ENCODE measurements around the gene SLC35E1. TPM values are rescaled to one million over a fixed set of nuclear protein-coding genes. Genes with fewer than 3 reads are reported as not detected.

SLC35E1 gene
- polyA plus RNA-seq, 1 donor (not counting 4 experiments of a cell fraction or from before 2014, with no cell fraction given): 30.3 TPM

DNA sequence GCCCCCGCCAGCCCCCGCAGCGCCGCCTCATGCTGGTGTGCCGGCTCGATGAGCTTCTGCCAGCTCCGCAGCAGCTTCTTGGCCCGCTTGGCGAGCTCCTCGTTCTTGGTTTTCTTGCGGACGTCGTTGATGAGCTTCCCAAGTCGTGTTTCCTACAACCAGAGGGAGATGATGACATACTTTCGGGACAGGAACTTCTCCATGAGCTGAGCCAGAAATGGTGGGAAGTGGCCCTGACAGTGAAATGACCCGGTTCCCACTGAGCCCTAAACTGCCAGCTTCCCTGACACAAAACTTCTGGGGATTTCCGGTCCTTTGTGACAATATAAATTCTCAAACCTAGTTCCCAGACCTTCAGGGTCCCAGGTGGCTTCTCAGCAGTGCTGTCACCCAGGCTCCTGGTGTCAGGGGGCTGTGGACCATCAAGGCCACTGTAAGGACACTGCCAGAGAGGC lies 5.3 kb upstream of the SLC35E1 start:
- peaks cover 10% of the 10 kb centered on the region for H4K20me1 ChIP-seq (ENCODE audit: control insufficient read depth, extremely low read depth, insufficient read depth, low read length)

DNA sequence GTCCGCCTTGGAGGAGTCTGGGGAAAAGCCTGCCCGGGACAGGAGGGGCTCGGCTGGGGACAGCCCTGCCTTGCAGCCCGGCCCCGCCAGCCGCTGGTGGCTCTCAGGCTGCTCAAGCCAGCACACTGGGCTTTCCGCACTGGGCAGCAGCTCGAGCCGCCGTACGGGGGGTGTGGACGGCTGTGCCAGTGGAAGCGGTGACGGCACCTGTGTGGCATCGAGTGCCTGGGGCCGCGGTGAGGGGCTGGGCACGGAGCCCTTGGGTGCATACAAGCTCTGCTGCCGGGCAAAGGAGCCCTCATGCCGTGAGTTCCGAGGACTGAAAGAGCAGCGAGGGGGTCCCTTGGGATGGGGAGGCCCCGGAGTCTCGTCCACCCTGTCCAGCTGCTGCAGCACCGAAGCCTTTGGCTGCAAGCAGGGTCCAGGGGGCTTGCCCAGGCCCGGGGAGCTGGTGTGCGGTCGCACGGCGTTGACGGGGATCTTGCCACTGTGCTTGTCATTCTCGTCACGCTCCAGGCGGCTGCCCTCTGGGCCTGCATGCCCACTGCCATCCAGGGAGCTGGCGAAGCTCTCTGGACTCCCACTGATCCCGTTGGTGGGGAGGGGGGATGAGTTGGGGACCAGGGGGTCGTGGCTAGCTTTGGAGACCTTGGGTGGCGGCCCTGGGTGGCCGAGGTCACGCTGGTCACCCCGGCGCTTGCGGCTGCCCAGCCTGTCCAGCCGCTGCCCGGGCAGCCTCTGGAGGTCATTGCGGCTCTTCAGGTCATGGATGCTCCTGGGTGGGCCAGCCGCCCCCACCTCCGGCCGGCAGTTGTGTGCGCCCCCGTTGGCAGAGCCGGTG lies 4.7 kb upstream of the SLC35E1 start:
- peaks cover 10% of the 10 kb centered on the region for H4K20me1 ChIP-seq (ENCODE audit: control insufficient read depth, extremely low read depth, insufficient read depth, low read length)
- peaks cover 92% of the 10 kb centered on the region for H3K79me2 ChIP-seq (ENCODE audit: control insufficient read depth, insufficient read depth, low read length)
- FAIRE-seq (no peak), DNase-seq (ENCODE audit: low read depth, low spot score) (no peak)
- no peak overlapping the region for H3K4me2 ChIP-seq (ENCODE audit: control insufficient read depth, extremely low read depth, insufficient read depth, low read depth, low read length)
- H3K9me1 ChIP-seq (ENCODE audit: control insufficient read depth, extremely low read depth, insufficient read depth, low read length): peaks cover 3% of the 10 kb centered on the region
- no peak overlapping the region for H3K4me3 ChIP-seq (ENCODE audit: control insufficient read depth in 2 of 3, extremely low read depth in 1 of 3, insufficient read depth in 2 of 3, low read depth in 1 of 3, low read length in 3 of 3)
- no peaks in the 10 kb centered on the region for H3K27me3 ChIP-seq (ENCODE audit: control insufficient read depth, extremely low read depth, insufficient read depth, low read length)
- no peak overlapping the region for H2AFZ ChIP-seq (ENCODE audit: control insufficient read depth, low read length)
- H3K9ac ChIP-seq (ENCODE audit: control insufficient read depth, extremely low read depth, insufficient read depth, low read length): no peak overlapping the region
- dilution Hi-C loops (cut with MboI; ENCODE audit: extremely low pct_ligation_motif_present, low sequenced_read_pairs): no loop called here
- peaks cover 19% of the 10 kb centered on the region for H3K4me1 ChIP-seq (ENCODE audit: control insufficient read depth, extremely low read depth, insufficient read depth, low read length)
- H3K36me3 ChIP-seq (ENCODE audit: control insufficient read depth in 2 of 2, extremely low read depth in 1 of 2, insufficient read depth in 2 of 2, low read length in 2 of 2): peaks cover 11 to 22% of the 10 kb centered on the region in 2 experiments
- no peak overlapping the region for H3K27ac ChIP-seq (ENCODE audit: control insufficient read depth, insufficient read depth, low read length)
- no peak for TF ChIP-seq EZH2 (IDR thresholded peaks at IDR 0.05; ENCODE audit: low read length)
- TF ChIP-seq, protein P1, sequence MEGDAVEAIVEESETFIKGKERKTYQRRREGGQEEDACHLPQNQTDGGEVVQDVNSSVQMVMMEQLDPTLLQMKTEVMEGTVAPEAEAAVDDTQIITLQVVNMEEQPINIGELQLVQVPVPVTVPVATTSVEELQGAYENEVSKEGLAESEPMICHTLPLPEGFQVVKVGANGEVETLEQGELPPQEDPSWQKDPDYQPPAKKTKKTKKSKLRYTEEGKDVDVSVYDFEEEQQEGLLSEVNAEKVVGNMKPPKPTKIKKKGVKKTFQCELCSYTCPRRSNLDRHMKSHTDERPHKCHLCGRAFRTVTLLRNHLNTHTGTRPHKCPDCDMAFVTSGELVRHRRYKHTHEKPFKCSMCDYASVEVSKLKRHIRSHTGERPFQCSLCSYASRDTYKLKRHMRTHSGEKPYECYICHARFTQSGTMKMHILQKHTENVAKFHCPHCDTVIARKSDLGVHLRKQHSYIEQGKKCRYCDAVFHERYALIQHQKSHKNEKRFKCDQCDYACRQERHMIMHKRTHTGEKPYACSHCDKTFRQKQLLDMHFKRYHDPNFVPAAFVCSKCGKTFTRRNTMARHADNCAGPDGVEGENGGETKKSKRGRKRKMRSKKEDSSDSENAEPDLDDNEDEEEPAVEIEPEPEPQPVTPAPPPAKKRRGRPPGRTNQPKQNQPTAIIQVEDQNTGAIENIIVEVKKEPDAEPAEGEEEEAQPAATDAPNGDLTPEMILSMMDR (optimal IDR thresholded peaks at IDR 0.05 in 1 of 3, IDR thresholded peaks at IDR 0.05 in 1 of 3, conservative IDR thresholded peaks at IDR 0.05 in 1 of 3; ENCODE audit: extremely low read depth in 1 of 3, insufficient read depth in 2 of 3, low read length in 3 of 3): no peak
- H3K9me3 ChIP-seq (ENCODE audit: control insufficient read depth, low read depth, low read length): no peaks in the 10 kb centered on the region

More for the DNA sequence above, 5.3 kb upstream of the SLC35E1 start:
- Histone ChIP-seq H3K27ac (ENCODE audit: control insufficient read depth, insufficient read depth, low read length) (no peak overlapping the region), H3K27me3 (ENCODE audit: control insufficient read depth, extremely low read depth, insufficient read depth, low read length) (no peaks in the 10 kb centered on the region), H3K36me3 (ENCODE audit: control insufficient read depth in 2 of 2, extremely low read depth in 1 of 2, insufficient read depth in 2 of 2, low read length in 2 of 2) (peaks cover 11 to 22% of the 10 kb centered on the region in 2 experiments), H3K9me1 (ENCODE audit: control insufficient read depth, extremely low read depth, insufficient read depth, low read length) (peaks cover 3% of the 10 kb centered on the region), H3K9me3 (ENCODE audit: control insufficient read depth, low read depth, low read length) (no peaks in the 10 kb centered on the region), H3K4me2 (ENCODE audit: control insufficient read depth, extremely low read depth, insufficient read depth, low read depth, low read length) (no peak overlapping the region), H3K4me3 (ENCODE audit: control insufficient read depth in 2 of 3, extremely low read depth in 1 of 3, insufficient read depth in 2 of 3, low read depth in 1 of 3, low read length in 3 of 3) (no peak overlapping the region), H3K79me2 (ENCODE audit: control insufficient read depth, insufficient read depth, low read length) (peaks cover 95% of the 10 kb centered on the region), H2AFZ (ENCODE audit: control insufficient read depth, low read length) (no peak overlapping the region), H3K9ac (ENCODE audit: control insufficient read depth, extremely low read depth, insufficient read depth, low read length) (no peak overlapping the region), H3K4me1 (ENCODE audit: control insufficient read depth, extremely low read depth, insufficient read depth, low read length) (peaks cover 19% of the 10 kb centered on the region)
- DNase-seq (ENCODE audit: low read depth, low spot score) (no peak), FAIRE-seq (no peak)
- dilution Hi-C loops (cut with MboI; ENCODE audit: extremely low pct_ligation_motif_present, low sequenced_read_pairs): no loop called here
- no peak for TF ChIP-seq EZH2 (IDR thresholded peaks at IDR 0.05; ENCODE audit: low read length)
- TF ChIP-seq, protein P1 (optimal IDR thresholded peaks at IDR 0.05 in 1 of 3, IDR thresholded peaks at IDR 0.05 in 1 of 3, conservative IDR thresholded peaks at IDR 0.05 in 1 of 3; ENCODE audit: extremely low read depth in 1 of 3, insufficient read depth in 2 of 3, low read length in 3 of 3): no peak

Data from keratinocyte (primary cell).